OCI-LY3 (cell line): ENCODE results near the gene ARHGEF17.

ENCODE experiments used
- CTCF ChIP-seq: fragments of 200-600, 300-600 bp; sonication (generic); IDR thresholded peaks from 2 replicates; pipeline ENCODE4 v1.5.1; 2014; ENCODE audit warnings: antibody characterized with exemption, low read length, low read depth
- EZH2phosphoT487 ChIP-seq: fragments of 200-600 bp; shearing (Covaris generic); IDR thresholded peaks from 2 replicates; pipeline ENCODE4 v1.6.1; 2018; ENCODE audit warnings: antibody characterized with exemption, mixed run types, low read depth

GRCh38 chr11:73390601-73391565, 82.8 kb downstream of the ARHGEF17 start:
- TF ChIP-seq CTCF, result no peak
- TF ChIP-seq EZH2phosphoT487, result no peak
